ENCODE results near the gene PGPEP1.
"Not testable (repeated sequence)": the region's sequence is repeated elsewhere in the genome, so short reads cannot be mapped to it uniquely, and the experiment has no call there.

Gene PGPEP1

DNA sequence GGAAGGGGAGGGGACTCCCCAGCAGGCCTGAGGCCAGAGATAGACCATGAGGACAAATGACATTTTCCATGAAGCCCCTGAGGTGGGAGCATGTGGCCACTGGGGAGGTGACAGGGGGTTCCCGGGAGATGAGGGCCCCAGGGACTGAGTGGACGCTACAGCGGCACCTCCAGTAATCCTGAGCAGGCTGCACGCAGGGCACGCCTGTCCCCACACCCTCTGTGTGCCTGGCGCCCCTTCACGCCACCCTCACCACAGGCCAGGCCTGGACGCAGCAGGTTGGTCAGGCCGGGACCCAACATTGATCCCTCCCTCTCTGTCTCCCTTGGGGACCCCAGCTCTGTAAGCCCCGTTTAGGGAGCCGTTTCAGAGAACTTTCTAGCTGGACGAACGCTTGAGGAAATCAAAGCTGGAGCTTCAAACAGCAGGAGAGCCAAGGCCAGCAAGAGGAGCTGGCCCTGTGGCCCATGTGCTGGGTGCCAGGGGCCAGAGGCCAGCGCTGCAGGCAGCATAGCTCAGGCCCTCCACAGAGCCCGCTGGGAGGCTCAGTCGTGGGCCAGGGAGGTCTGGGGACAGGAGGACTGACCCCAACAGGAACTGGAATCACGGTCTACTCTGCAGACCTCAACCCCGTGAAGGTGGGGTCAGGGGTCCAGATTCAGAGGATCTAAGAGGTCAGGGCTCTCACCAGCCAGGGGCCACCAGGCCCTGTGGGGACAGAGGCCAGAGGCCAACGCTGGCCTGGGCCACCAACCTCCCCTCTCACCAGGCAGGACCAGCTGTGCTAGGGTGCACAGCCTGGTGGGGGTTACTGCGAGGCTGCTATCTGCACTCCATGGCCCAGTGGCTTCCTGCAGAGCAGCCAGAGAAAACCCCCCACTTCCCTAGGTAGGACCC is 32.1 kb upstream of the PGPEP1 start:
- no peak for DNase-seq (ENCODE audit: low read depth in 2 of 2)

DNA sequence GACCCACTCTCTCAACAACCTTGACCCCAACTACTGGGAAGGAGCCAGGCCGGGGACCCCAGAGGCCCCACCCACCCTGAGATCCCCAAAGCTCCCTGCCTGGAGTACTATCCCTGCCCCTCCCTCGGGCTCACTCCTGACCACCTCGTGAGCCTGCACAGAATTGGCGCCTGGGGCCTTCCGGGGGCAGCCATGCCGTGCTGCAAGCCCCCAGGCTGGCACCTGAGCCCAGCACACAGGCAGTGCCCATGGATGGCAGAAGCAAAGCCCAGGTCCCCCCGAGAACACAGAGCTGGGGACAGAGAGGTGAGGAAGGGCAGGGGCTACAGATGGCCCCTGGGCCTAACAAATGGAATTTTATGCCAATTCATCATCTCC is 31.5 kb upstream of the PGPEP1 start:
- no peak for DNase-seq (ENCODE audit: low read depth in 2 of 2)

DNA sequence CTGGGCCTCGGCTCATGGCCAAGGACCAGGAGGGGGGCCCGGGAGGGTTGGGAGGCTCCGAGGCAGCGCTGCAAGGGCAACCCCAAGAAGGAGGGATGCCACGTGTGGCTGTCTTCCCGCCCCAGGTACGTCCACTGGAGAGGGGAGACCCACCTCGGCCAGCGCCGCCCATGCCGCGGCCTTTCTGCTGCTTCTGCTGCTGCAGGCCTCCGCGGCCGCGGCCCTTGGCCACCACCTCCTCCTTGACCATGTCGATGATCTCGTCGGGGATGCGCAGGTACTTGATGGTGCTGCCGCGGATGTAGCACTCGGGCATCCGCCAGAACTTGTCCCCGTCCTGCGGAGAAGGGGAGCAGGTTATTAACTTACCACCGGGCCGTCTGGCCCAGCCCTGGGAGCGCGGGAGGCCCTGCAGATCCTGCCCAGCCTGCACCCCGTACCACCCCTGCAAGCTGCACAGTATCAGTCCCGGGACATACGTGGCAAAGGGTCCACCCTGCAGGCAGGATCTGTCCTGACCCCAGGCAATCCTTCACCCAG is 30.8 kb upstream of the PGPEP1 start:
- no peak for DNase-seq (ENCODE audit: low read depth in 2 of 2)

DNA sequence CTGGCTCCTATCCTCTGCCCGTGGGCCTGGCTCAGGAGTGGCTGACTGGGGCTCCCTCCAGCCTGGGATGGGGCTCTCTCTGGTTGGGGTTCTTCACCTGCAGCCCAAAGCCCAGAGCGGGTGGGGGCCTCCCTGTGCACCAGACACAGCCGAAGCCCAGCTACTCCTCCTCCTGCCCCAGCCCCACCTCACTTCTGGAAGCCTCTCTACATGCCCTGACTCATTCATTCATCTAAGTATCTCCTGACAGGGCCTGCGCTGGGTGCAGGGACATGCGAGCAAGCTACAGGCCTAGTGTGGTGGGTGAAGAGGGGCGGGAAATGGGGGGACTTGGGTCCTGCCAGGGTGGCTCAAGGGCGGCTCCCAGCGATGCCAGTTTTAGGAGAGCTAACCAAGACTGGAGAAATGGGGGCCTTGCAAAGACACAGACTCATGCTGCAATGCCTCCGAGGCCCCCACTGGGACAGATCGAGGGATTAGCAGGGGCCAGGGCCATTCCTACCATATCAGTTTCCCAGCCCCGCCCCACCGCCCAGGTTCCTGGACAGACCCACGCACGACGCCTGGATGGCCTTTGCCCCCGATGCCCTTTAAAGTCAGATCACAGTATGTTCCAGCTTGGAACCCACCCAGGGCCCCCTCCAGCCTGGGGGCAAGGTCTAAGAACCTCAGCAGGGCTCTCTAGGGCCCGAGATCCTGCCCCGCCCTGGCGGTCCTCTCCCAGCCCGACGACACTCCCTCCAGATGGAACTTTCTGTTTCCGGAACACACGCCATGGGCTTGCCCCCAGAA is 30.1 kb upstream of the PGPEP1 start:
- DNase-seq (ENCODE audit: low read depth in 2 of 2) = no peak

DNA sequence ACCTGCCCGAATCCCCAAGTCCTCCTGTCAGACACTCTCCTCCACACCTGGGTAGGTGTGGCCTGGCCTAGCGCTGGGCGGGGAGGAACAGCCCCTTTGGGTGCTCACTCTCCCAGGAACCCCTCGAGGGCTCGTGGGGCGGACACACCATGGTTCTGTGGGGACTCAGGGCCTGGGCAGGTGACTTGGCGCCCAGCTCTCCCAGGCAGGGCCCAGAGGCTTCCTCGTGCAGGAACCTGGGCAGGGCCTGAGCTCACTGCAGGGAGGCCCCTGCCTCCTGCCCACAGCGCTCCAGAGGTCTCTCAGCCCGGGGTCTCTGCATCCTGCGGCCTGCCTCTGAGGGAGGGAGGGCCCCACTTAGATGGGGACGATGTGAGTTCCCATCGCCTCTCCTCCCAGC is 29.4 kb upstream of the PGPEP1 start:
- no peak for DNase-seq (ENCODE audit: low read depth in 2 of 2)

DNA sequence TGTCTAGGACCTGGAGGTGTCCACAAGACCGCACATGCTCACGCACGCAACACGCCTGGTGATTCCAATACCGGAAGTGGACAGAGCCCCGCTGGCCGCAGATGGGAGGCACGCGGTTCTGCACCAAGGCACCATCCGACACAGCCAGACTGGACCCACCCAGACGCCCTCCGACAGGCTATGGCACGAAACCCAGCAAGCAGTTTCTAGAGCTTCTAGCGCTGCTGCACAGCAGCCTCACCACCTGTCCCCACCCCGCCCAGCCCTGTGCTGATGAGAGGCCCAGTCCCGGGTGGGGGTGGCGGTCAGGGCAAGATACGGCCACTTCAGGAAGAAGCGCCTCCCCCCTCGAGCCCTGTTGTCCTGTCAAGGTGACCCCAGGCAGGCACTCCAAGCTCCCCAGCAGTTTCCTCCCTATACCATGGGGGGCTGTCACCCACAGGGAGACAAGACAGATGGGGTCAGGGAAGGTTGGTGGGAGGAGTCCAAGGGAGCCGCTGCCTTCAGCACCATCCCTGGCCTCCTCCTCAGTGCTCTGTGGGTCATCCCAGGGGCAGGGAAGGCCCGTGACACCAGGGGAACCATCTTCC is 28.8 kb upstream of the PGPEP1 start:
- DNase-seq (ENCODE audit: low read depth in 2 of 2) = no peak

DNA sequence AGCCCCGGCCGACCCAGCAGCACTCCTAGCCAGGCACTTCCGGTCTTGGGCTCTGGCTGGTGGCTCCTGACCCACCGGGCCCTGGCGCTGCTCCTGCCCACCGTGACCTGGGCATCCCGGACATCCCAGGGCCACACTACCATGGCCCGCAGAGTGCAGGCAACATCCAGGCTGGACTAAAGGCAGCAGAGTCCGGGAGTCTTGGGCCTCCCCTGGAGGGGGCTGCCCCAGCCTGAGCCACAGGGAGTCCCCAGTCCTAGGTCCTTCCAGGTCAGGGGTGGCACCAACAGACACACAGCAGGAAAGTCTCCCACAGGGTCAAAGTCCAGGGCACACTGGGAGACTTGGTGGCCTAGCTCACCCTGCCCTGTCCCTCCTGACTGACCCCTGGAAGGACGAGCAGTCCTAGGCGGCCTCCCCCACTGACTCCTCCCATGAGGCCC is 28.3 kb upstream of the PGPEP1 start:
- DNase-seq (ENCODE audit: low read depth in 2 of 2) = no peak

DNA sequence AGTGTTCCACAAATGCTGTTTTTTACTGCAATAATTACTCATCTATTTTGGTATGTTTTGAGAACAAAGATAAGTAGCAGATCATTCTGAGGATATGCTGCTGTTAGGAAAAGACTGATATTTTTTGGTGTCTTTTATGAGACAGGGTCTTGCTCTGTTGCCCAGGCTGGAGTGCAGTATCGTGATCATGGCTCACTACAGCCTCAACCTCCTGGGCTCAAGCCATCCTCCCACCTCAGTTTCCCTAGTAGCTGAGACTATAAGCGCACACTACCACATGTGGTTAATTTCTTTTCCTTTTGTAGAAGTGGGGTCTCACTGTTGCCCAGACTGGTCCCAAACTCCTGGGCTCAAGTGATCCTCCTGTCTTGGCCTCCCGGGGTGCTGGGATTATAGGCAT is 27.0 kb upstream of the PGPEP1 start:
- no peak for DNase-seq (ENCODE audit: low read depth in 2 of 2)

DNA sequence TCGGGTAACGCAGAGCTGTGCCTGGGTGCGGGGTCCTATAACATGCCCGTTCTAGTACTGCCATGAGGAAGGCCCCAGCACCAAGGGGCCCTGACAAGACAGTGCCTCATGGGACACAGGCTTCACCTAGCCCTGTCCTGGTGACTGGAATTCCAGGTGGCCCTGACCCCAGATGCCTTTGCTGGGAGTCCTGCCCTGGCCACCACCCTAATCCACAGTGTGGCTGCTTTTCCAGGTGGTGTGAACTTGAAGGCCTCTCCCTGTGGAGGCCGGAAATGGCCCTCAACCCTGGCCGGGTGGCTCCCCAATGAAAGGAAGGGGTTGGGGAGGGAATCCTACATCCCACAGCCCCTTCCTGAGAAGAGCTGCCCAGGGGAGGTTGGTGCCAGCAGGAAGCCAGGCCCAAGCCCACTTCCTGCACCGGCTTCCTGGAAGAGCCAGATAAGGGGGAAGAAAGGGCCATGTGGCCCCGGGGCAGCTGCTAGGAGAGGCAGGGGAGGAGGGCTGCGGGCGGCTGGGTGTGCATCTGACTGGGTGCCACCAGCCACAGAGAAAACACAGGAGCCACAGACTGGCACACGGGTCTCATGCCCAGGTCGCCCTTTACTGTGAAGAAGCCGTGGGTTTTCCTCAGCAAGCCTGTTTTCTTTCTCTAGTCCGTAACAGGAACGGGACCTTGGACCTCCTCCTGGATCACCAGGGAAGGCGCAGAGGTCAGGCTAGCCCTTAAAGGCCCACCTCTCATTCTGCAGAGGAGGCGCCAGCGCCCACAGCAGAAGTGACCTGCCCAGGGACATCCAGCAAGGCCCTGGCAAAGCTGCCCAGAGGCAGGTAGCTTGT is 22.2 kb upstream of the PGPEP1 start:
- no peak for DNase-seq (ENCODE audit: low read depth in 2 of 2)

DNA sequence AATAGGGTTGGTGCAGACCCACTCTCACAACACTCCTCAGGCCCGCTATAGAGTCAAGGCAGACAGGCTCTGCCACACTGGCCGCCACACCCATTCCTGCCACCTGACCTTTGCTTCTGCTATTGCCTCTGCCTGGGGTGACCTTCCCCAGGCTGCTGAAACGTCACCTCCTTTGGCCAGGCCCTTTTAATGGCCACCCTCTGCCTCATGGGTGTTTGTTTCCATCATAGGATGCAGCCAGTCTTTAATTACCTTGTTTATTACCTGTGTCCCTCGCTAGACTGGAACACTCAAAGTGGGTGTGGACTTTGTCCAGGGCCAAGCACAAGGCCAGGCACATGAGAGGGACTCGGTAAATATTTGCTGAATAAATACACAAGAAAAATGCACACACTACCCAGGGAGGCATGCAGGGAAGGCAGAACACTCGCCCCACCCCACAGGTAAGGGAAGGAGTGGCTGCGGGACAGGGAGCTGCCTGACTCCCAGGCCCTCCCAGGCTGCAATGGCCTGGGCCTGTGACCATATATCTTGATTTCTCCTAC is 20.7 kb upstream of the PGPEP1 start:
- DNase-seq (ENCODE audit: low read depth in 2 of 2) = no peak

DNA sequence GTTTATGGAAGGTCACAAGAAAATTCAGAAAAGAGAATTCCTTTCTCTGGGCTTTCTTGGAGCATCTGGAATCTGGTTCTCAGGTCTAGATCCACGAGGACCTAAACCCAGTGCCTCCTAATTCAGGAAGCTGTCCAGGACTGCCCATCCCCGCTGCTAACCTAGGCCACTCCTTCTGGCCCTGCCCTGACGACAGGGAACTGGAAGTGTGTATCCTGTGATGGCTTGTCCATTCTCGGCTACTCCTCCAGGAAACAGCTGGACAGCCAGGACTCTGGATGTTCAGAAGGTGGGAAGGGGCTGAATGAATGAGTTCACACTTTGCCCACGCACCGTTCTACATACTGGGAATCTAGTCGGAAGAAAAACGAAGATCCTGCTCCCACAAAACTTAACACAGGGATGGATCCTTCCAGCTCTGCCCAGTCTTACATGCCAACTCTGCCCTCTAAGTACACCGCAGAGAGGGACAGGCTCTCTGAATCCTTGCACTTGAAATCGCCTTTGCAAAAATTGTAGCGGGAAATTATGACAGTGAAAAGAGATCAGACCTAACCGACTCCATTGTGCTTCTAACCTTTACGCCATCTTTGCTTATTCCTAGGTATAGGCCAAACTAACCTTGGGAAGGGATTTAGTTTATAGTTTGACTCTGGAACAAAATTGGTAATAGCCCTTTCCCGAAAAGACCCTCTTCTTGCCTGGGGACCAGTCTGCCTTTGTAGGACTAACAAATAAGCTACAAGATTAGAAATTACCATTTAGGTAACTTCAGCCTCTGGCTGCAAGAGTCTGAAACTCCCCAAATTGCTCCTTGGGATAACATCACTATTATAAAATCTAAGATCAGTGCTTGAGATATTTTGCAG is 19.3 kb upstream of the PGPEP1 start:
- DNase-seq (ENCODE audit: low read depth in 2 of 2) = no peak

DNA sequence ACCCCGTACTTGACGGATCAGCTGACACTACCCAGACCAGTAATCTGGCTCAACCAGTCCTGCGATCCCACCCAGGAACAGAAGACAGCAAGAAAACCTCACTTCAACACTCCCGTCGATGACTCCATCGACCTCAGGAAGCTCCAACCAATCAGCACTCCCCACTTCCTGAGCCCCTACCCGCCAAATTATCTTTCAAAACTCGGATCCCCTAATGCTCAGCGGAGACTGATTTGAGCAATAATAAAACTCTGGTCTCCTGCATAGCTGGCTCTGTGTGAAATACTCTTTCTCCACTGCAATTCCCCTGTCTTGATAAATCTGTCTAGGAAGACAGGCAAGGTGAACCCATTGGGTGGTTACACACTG is 18.7 kb upstream of the PGPEP1 start:
- DNase-seq (ENCODE audit: low read depth in 2 of 2) = no peak

DNA sequence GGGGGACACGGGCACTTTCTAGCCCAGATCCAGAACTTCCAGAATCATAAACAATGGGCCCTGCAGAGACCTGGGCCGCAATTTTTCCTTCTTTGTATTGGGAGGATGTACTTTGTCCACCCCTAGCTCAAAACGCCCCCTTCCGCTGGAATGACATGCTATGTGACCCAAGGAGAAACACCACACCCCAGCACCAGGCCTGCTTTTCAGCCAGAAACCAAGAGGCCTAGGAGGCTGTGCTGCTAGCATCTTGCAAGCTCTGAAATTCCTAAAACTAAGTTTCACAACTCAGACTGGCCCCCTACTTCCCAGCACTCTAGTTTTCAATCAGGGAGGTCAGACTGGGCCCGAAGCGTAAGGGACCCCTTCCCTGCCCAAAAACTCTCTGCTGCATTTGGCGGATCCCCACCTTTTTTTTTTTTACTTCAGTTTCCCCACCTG is 18.1 kb upstream of the PGPEP1 start:
- DNase-seq (ENCODE audit: low read depth in 2 of 2) = no peak

DNA sequence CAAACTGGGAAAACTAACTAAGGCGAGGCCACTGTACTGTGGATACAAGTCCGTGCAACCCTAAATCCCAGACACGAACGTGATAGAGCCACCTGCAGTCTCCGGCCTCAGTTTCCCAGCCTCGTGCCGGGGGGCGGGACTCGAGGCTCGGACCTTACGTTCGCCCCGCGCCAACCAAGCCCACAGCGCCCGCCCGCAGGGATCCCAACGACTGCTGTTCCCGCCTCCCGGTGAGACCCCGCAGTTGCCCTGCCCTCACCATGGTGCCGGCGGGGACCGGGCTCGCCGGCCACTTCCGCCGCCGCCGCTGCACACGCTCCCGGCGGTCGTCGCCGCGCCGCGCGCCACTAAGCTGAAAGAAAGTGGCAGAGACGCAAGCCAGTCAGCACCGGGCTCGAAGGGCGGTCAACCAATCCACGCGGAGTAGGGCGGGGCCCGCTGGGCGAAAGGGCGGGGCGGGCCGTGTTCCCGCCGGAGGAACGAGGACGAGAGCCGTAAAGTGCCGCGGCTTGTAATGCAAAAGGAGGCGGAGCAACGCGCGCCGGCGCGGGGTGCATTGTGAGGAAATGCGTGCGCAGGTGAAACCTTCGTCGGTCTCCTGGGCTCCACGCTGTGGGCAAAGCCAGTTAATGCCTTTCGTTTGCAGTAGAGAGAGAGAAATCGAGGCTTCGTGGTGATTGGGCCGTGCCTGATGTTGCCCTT is 17.5 kb upstream of the PGPEP1 start, which contains the start of gene LSM4:
TSS of gene LSM4 (minus strand) at position 318 of the 702 bp plus-strand sequence. CDS start at position 262, 56 bp downstream.
- DNase-seq (ENCODE audit: low read depth in 2 of 2) = peak; percentile 98 to 99

DNA sequence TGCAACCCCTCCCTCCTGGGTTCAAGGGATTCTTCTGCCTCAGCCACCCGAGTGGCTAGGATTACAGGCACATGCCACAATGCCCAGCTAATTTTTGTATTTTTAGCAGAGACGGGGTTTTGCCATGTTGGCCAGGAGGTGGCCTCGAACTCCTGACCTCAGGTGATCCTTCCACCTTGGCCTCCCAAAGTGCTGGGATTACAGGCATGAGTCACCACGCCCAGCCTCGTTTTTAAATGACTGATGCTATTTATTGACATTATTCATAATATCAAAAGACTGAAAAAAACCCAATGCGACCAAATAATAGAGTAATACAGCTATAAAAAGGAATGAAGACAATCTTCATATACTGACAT is 16.0 kb upstream of the PGPEP1 start:
- not testable (repeated sequence) for DNase-seq (ENCODE audit: low read depth in 2 of 2)

DNA sequence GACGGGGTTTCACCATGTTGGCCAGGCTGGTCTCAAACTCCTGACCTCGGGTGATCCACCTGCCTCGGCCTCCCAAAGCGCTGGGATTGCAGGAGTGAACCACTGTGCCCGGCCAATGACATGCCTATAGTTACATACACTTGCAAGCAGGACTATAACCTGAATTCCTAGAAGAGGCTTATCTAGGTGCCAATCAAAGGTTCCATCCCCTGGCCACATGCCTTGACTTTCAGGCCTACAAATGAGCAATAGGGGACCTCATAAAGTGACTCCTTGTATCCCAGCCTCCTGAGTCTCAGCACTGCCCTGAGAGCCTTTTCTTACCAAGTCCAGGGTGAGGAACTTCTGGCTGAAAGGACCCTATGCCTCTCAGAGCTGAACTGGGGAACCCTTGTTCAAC is 13.6 kb upstream of the PGPEP1 start:
- no peak for DNase-seq (ENCODE audit: low read depth in 2 of 2)

DNA sequence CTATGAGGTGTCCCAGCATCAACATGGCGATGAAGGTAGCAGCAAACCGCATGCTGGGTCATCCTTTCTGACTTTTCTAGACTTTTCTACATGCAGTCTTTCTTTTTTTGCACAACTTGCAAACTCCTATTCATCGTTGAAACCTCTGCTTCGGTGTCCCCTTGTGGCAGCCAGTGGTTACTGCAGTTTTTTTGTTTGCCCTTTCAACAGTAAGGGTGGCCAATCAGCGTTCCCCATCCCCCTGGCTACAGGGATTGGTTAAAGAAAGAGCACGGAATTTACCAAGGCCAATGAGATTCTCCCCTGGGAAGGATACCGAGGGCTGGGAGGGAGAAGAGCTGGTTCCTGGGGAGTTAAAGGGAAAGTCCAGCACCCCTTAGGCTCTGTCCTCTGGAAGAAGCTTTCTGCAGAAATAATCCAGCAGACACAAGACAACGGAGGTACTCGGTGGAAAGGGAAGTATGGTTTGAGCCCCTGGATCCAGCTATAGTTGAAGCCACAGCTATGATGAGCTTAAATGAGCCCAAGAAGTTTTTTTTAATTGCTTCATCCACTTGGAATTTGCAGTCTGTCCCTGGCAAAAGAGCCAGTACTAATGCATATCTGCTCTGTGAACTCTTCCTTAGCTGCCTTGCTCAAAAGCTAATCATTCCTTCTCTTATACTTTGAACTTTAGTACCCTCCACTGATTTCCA is 11.9 kb upstream of the PGPEP1 start:
- peak; percentile 72 to 86 for DNase-seq (ENCODE audit: low read depth in 2 of 2)

DNA sequence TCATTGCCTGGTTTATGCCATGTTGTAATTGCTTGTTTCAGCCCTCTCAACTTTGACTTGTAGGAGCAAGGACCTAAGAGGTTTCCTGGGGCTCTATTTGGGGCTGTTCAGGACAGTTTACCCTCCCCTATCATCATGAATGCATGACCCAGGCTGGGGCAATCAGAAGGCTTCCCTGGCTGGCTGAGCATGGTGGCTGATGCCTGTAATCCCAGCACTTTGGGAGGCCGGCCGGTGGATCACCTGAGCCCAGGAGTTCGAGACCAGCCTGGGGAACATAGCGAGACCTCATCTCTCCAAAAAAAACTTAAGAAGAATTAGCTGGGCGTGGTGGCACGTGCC is 11.4 kb upstream of the PGPEP1 start:
- no peak for DNase-seq (ENCODE audit: low read depth in 2 of 2)

DNA sequence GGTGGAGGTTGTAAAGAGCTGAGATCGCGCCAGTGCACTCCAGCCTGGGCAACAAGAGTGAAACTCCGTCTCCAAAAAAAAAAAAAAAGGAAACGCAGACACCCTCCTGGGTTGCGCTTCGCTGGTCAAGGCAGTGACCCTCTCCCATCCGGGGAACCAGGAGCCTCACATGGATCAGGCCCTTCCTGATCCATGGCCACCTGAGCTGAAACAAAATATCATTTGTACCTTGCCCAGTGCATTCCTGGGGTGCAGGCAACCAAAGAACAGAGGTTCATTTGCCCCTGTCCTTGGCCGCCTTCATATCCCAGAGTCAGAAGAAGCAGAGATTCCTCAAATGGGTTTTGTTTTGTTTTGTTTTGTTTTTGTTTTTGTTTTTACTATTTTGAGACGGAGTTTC is 9.5 kb upstream of the PGPEP1 start:
- DNase-seq (ENCODE audit: low read depth in 2 of 2) = no peak

Data from stimulated activated CD8-positive, alpha-beta memory T cell treated with anti-CD3 and anti-CD28 coated beads, Interleukin-7, amount 100 ng/mL, for 4 hours (primary cell).